K562 (cell line): ENCODE measurements around the gene GNAI3. TPM values are rescaled to one million over a fixed set of nuclear protein-coding genes. Genes with fewer than 3 reads are reported as not detected.

Experiments used
- ATAC-seq: fragments of 200-7000 bp; cut with Tn5 transposase; 3 replicates; pipeline ENCODE4 v1.9.1; 2020; ENCODE audit warnings: moderate library complexity
- BruUV-seq: library from RNA; stranded (reverse); fragments of 400-500 nt; replicated peaks from 2 replicates; lab custom pipeline; 2021; lab: Mats Ljungman, UMichigan
- CTCF ChIA-PET: fragments of 300-600 bp; formaldehyde crosslinking; extraction: SDS; loops from one replicate; lab custom pipeline; 2021; ENCODE audit warnings: low intra/inter-chr PET ratio; lab: Yijun Ruan, JAX
- POLR2A ChIA-PET: fragments of 300-600, 350-650 bp; sonication (Branson Sonifier 250); formaldehyde crosslinking; extraction: SDS; loops from one replicate; lab custom pipeline; 2021; ENCODE audit warnings: antibody characterized with exemption, inconsistent platforms; lab: Yijun Ruan, JAX
- DNase-seq, 4 experiments: peaks; one replicate each; pipeline versions ENCODE4 v3.0.0 to v3.0.0-alpha.2; 2011 to 2018; ENCODE audit warnings: low spot score in 3 of 4, mixed read lengths in 3 of 4; ENCODE audit errors: extremely low read depth in 1 of 4
- FAIRE-seq: peaks from 2 replicates; lab custom pipeline; 2011; peaks lifted over from hg19 to GRCh38; lab: Jason Lieb, UNC
- H2AFZ ChIP-seq: 2 replicates; pipeline ENCODE4 v1.6.0; 2011; ENCODE audit warnings: low read depth, low read length, control low read depth, inconsistent platforms
- H3K27ac ChIP-seq: fragments of 200-600 bp; 3 replicates; pipeline ENCODE4 v1.8.0; 2011; ENCODE audit warnings: low read depth, mild to moderate bottlenecking, control low read depth, inconsistent platforms, low read length, moderate library complexity, mixed read lengths; ENCODE audit errors: extremely low read depth
- H3K27me3 ChIP-seq, 2 experiments: fragments of 300-600 bp in 1 of 2; 2 replicates in 1 of 2; 3 replicates in 1 of 2; pipeline versions ENCODE4 v1.6.0 to v1.8.0; 2011; ENCODE audit warnings: inconsistent platforms in 2 of 2, low read length in 2 of 2, mild to moderate bottlenecking in 1 of 2, mixed read lengths in 1 of 2, moderate library complexity in 1 of 2; ENCODE audit not compliant: control insufficient read depth in 2 of 2, insufficient read depth in 2 of 2
- H3K36me3 ChIP-seq: fragments of 300-600 bp; 3 replicates; pipeline ENCODE4 v1.8.0; 2011; ENCODE audit warnings: mild to moderate bottlenecking, low read length, inconsistent platforms; ENCODE audit not compliant: control insufficient read depth, insufficient read depth
- H3K4me1 ChIP-seq, 2 experiments: fragments of 200-600 bp in 1 of 2; replicated peaks in 1 of 2; 2 replicates in 1 of 2; 3 replicates in 1 of 2; pipeline versions ENCODE4 v1.5.1 to v1.8.0; 2011; ENCODE audit warnings: inconsistent platforms in 2 of 2, low read length in 2 of 2, mild to moderate bottlenecking in 1 of 2, mixed read lengths in 1 of 2, moderate library complexity in 1 of 2; ENCODE audit not compliant: control insufficient read depth in 2 of 2, insufficient read depth in 2 of 2
- H3K4me2 ChIP-seq: 2 replicates; pipeline ENCODE4 v1.6.1; 2011; ENCODE audit warnings: low read length, control low read depth, inconsistent platforms, mixed read lengths; ENCODE audit not compliant: insufficient read depth
- H3K4me3 ChIP-seq: fragments of 200-600 bp; sonication (generic), shearing (Covaris generic); 2 replicates; pipeline ENCODE4 v1.5.1; 2016; ENCODE audit warnings: control low read depth, inconsistent platforms
- H3K79me2 ChIP-seq: fragments of 200-600 bp; 3 replicates; pipeline ENCODE4 v1.8.0; 2011; ENCODE audit warnings: low read length, inconsistent platforms; ENCODE audit not compliant: control insufficient read depth, insufficient read depth
- H3K9ac ChIP-seq, 2 experiments: 2 replicates each; pipeline versions ENCODE4 v1.6.0 to v1.6.1; 2011; ENCODE audit warnings: low read depth in 2 of 2, low read length in 2 of 2, control low read depth in 1 of 2, inconsistent platforms in 1 of 2, mild to moderate bottlenecking in 1 of 2, mixed read lengths in 1 of 2; ENCODE audit not compliant: insufficient read depth in 1 of 2
- H3K9me1 ChIP-seq: one replicate; pipeline ENCODE4 v1.6.0; 2011; ENCODE audit warnings: inconsistent platforms, mild to moderate bottlenecking, low read length, moderate library complexity; ENCODE audit not compliant: control insufficient read depth, insufficient read depth
- H3K9me3 ChIP-seq: replicated peaks from 2 replicates; pipeline ENCODE4 v1.5.1; 2011; ENCODE audit warnings: low read depth, low read length, inconsistent platforms; ENCODE audit not compliant: control insufficient read depth, insufficient read depth
- H4K20me1 ChIP-seq: replicated peaks from 2 replicates; pipeline ENCODE4 v1.6.1; 2011; ENCODE audit warnings: low read length, inconsistent platforms, mixed read lengths; ENCODE audit not compliant: control insufficient read depth, insufficient read depth
- CBFA2T2 ChIP-seq: fragments of 450-650 bp; conservative IDR thresholded peaks from 2 replicates; pipeline ENCODE4 v1.6.1; 2017; ENCODE audit warnings: mild to moderate bottlenecking
- DACH1 ChIP-seq: fragments of 450-650 bp; IDR thresholded peaks from 2 replicates; pipeline ENCODE4 v1.6.1; 2018; ENCODE audit not compliant: partially characterized antibody
- IFI16 ChIP-seq: fragments of 250-450 bp; sonication (Bioruptor Pico); IDR thresholded peaks from 2 replicates; pipeline ENCODE4 v2.1.2; 2022; ENCODE audit warnings: mild to moderate bottlenecking, inconsistent platforms
- MTA2 ChIP-seq: fragments of 450-650 bp; IDR thresholded peaks from 2 replicates; pipeline ENCODE4 v1.6.1; 2016; ENCODE audit warnings: low read depth
- SNRNP70 ChIP-seq: fragments of 200-400 bp; formaldehyde crosslinking; optimal IDR thresholded peaks from 2 replicates; pipeline ENCODE3; 2017; ENCODE audit warnings: low read depth, low read length
- ZNF184 ChIP-seq: sonication (generic); formaldehyde crosslinking; IDR thresholded peaks from 2 replicates; pipeline ENCODE4 v1.5.0; 2020; ENCODE audit warnings: missing genetic modification reagents
- ZNF274 ChIP-seq: IDR thresholded peaks from 2 replicates; pipeline ENCODE4 v1.6.1; 2011; ENCODE audit warnings: low read depth, mild to moderate bottlenecking, low read length, moderate library complexity, borderline replicate concordance
- ZNF395 ChIP-seq: fragments of 200-800 bp; sonication (Bioruptor generic); IDR thresholded peaks from 2 replicates; pipeline ENCODE4 v1.6.1; 2017; ENCODE audit warnings: missing genetic modification characterization, missing compliant biosample characterization
- WGBS: fragments of 100-300 bp; shearing (Covaris generic); methylation state at CpG from one replicate; pipeline ENCODE4 v1.1.6; 2016; ENCODE audit warnings: low coverage, mixed read lengths; ENCODE audit not compliant: insufficient coverage; ENCODE audit errors: missing lambda C conversion rate; 5-methylcytosine and 5-hydroxymethylcytosine counted together
- in situ Hi-C: fragments of 300-500 bp; cut with MboI; formaldehyde crosslinking; loops from 4 replicates; pipeline ENCODE4 v1.15.0; 2018; ENCODE audit warnings: inconsistent platforms, mixed read lengths
- intact Hi-C: fragments of 100-400 bp; cut with micrococcal nuclease; formaldehyde crosslinking; loops from 2 replicates; pipeline ENCODE4 v1.14.2; 2022
- polyA plus RNA-seq, 8 experiments: library from polyadenylated mRNA; depleted of rRNA in 4 of 8; stranded (reverse) in 5 of 8; unstranded in 3 of 8; fragments of >200 nt; fragmentation: Nextera tagmentation in 2 of 8; fragmentation: Illumina TruSeq in 1 of 8; extraction: Ambion mirVana in 2 of 8; extraction: Trizol in 1 of 8; gene quantifications; 2 replicates each; pipeline versions ENCODE4 v1.2.1 to v1.2.3, GENCODE V29; 2011 to 2014; ENCODE audit warnings: inconsistent platforms in 1 of 8, missing spikeins in 1 of 8
- total RNA-seq, 7 experiments: library from RNA; depleted of rRNA in 6 of 7; stranded (reverse); fragments of >200 nt in 6 of 7; fragmentation: Illumina TruSeq in 2 of 7; extraction: Trizol in 2 of 7; gene quantifications; 2 replicates each; pipeline versions ENCODE4 v1.2.1 to v1.2.3, GENCODE V29; 2011 to 2021; ENCODE audit warnings: low replicate concordance in 1 of 7

Gene GNAI3
- total and polyA plus RNA-seq, 9 of the 15 experiments (the other 6 are each of a cell fraction or from before 2014, with no cell fraction given): 6.3 to 13.2 (median 8.9) TPM

GRCh38 chr1:109641078-109641740 lies 92.8 kb downstream of the GNAI3 start:
- H3K27me3 ChIP-seq: no peaks in the 10 kb centered on the region; a peak in 1 of 5 replicates
- in situ Hi-C loops (loop anchor here (5.0 to 10.0 kb wide), 3 partner anchors 131 to 374 kb away; no protein-coding TSS in a partner anchor), intact Hi-C loops (loop anchor here (2.0 to 10.0 kb wide), 3 partner anchors 61 to 474 kb away; partner anchors contain the start of genes AHCYL1 and UBL4B)
- DNase-seq (no peak), FAIRE-seq (no peak), ATAC-seq (no peak)
- peaks cover 26 to 51% of the 10 kb centered on the region in 2 experiments for H3K4me1 ChIP-seq
- H3K4me2 ChIP-seq: no peak overlapping the region
- POLR2A ChIA-PET: interaction anchor here (0.7 to 6.4 kb wide), 8 partner anchors 15 to 133 kb away, joined by 3 to 44 read pairs (median 6); partner anchors contain the start of genes GNAI3 and GSTM4
- H3K9me3 ChIP-seq: no peaks in the 10 kb centered on the region; the same call in 1 of the 2 replicates
- H4K20me1 ChIP-seq: no peaks in the 10 kb centered on the region
- H3K79me2 ChIP-seq: no peaks in the 10 kb centered on the region
- no peak overlapping the region for H2AFZ ChIP-seq
- H3K9ac ChIP-seq: no peak overlapping the region; a peak in 1 of 4 replicates
- CTCF ChIA-PET: interaction anchor here (0.6 to 6.9 kb wide), 3 partner anchors 9 to 132 kb away, joined by 3 to 77 read pairs (median 6); no protein-coding TSS in a partner anchor
- H3K4me3 ChIP-seq: no peak overlapping the region
- no peaks in the 10 kb centered on the region for H3K9me1 ChIP-seq
- TF ChIP-seq MTA2 (no peak), ZNF395 (CRISPR knock-in tag) (peak; percentile 27; the same call in 1 of the 2 replicates), IFI16 (CRISPR knock-in tag) (no peak), ZNF184 (no peak), DACH1 (no peak), ZNF274 (no peak), CBFA2T2 (no peak), SNRNP70 (no peak)
- H3K36me3 ChIP-seq: no peaks in the 10 kb centered on the region
- H3K27ac ChIP-seq: no peak overlapping the region
- no TSS peak for BruUV-seq
- WGBS: 10% methylated on average over 2 of the region's 2 CpGs
